Neutrophil (primary cell): ENCODE measurements around the gene GLRX3.

Experiments used
- H3K27ac ChIP-seq: fragments of 200-600 bp; sonication (generic); 2 replicates; pipeline ENCODE4 v1.5.1; 2016; ENCODE audit warnings: mild to moderate bottlenecking, moderate library complexity
- H3K27me3 ChIP-seq: fragments of 200-600 bp; sonication (generic); 2 replicates; pipeline ENCODE4 v1.6.0; 2016; ENCODE audit warnings: mild to moderate bottlenecking
- H3K36me3 ChIP-seq: fragments of 200-600 bp; sonication (generic); 2 replicates; pipeline ENCODE4 v1.5.1; 2017
- H3K4me1 ChIP-seq, 2 experiments: fragments of 200-600 bp in 1 of 2; sonication (generic) in 1 of 2; 1 replicate in 1 of 2; 2 replicates in 1 of 2; pipeline versions ENCODE4 v1.5.1 to v1.6.1; 2013 to 2016; ENCODE audit warnings: low read depth in 1 of 2, low read length in 1 of 2, mild to moderate bottlenecking in 1 of 2, moderate library complexity in 1 of 2; ENCODE audit not compliant: control insufficient read depth in 1 of 2, insufficient read depth in 1 of 2
- H3K4me3 ChIP-seq, 2 experiments: fragments of 200-600 bp in 1 of 2; sonication (generic) in 1 of 2; 1 replicate in 1 of 2; 2 replicates in 1 of 2; pipeline ENCODE4 v1.5.1; 2013 to 2016; ENCODE audit warnings: low read depth in 1 of 2, low read length in 1 of 2, mild to moderate bottlenecking in 1 of 2, moderate library complexity in 1 of 2
- H3K9me3 ChIP-seq: fragments of 200-600 bp; sonication (generic); 2 replicates; pipeline ENCODE4 v1.5.1; 2016
- CTCF ChIP-seq: fragments of 200-600 bp; sonication (generic); IDR thresholded peaks from 2 replicates; pipeline ENCODE4 v1.5.1; 2016; ENCODE audit warnings: antibody characterized with exemption

GLRX3 gene

DNA sequence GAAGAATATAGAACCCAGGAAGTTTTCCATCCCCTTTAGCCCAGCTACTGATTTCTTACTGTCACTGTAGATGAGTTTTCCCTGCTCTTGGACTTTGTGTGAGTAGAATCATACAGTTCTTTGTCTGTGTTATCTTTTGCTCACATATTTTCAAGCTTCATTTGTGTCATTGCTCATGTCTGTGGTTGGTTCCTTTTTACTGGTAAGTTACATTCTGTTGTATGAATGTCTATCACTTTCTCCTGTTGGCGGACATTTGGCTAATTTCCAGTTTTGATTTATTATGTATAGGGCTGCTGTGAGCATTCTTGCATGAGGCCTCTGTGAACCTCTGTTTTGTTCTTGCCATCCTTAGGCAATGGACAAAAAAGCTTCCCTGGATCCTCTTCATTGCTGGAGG, 5.3 kb downstream of the GLRX3 start:
- H3K4me1 ChIP-seq, result peaks cover 10 to 12% of the 10 kb centered on the region in 2 experiments
- no peak overlapping the region for H3K27ac ChIP-seq
- peaks cover 5% of the 10 kb centered on the region for H3K27me3 ChIP-seq
- TF ChIP-seq CTCF, result no peak
- H3K36me3 ChIP-seq, result peaks cover 8% of the 10 kb centered on the region
- H3K9me3 ChIP-seq, result no peaks in the 10 kb centered on the region
- no peak overlapping the region for H3K4me3 ChIP-seq

DNA sequence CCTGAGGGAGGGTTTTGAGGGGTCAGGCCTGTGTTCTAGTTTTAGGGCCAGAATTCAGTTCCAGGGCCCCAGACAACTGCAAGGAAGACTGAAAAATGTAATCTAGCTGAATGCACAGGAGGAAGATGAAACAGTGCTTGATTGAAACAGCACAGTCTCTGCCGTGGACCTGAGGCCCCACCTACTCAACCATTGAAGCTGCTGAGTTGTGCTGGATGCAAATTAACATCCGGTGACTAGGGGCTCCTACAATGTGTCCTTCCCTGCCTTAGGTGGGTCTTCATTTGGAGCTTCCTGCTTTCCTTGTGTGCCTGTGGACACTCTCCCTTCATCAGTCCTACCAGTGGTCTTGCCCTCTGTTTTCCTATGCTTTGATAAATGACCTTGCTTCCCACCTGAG, 5.7 kb downstream of the GLRX3 start:
- H3K27me3 ChIP-seq, result peaks cover 5% of the 10 kb centered on the region
- no peak overlapping the region for H3K4me3 ChIP-seq
- no peak for TF ChIP-seq CTCF
- H3K27ac ChIP-seq, result no peak overlapping the region
- H3K4me1 ChIP-seq, result peaks cover 7 to 8% of the 10 kb centered on the region in 2 experiments
- no peaks in the 10 kb centered on the region for H3K9me3 ChIP-seq
- H3K36me3 ChIP-seq, result peaks cover 12% of the 10 kb centered on the region

GRCh38 chr10:130146042-130146441, 9.9 kb downstream of the GLRX3 start:
- Histone ChIP-seq H3K4me1 (no peaks in the 10 kb centered on the region), H3K4me3 (no peak overlapping the region), H3K36me3 (peaks cover 19% of the 10 kb centered on the region)

DNA sequence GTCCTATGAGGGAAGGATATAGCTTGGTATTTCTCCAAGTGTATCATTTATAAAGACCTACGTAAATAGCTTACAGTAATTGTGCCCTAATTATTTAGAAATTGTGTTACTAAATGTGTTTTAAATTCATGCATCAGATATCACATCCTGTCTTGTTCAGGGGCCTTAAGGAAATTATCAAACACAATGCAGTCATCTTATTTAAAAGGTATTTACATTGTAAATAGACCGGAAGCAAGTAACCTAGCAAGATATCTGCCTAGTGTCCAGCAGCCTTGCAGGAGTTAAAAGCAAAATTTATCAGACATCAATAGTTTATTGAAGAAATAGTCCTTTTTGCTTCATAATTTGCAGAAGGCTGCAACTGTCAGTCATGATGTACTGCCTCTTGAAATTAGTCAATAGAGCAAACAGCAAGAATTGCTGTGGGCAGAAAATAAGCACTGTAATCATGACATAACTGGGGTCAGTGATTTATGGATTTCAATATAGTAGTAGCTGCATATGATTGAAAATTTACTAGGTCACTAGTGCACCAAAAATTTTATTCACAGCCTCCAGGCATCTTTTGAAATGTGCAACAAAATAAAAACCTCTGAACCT, 23.1 kb downstream of the GLRX3 start:
- TF ChIP-seq CTCF, result no peak
- H3K4me3 ChIP-seq, result no peak overlapping the region
- H3K36me3 ChIP-seq, result peaks cover 38% of the 10 kb centered on the region
- H3K9me3 ChIP-seq, result no peaks in the 10 kb centered on the region
- no peaks in the 10 kb centered on the region for H3K4me1 ChIP-seq
- no peaks in the 10 kb centered on the region for H3K27me3 ChIP-seq
- no peak overlapping the region for H3K27ac ChIP-seq

More at GRCh38 chr10:130146042-130146441, 9.9 kb downstream of the GLRX3 start:
- Histone ChIP-seq H3K27me3 (no peaks in the 10 kb centered on the region), H3K9me3 (no peaks in the 10 kb centered on the region), H3K27ac (no peak overlapping the region)
- no peak for TF ChIP-seq CTCF

DNA sequence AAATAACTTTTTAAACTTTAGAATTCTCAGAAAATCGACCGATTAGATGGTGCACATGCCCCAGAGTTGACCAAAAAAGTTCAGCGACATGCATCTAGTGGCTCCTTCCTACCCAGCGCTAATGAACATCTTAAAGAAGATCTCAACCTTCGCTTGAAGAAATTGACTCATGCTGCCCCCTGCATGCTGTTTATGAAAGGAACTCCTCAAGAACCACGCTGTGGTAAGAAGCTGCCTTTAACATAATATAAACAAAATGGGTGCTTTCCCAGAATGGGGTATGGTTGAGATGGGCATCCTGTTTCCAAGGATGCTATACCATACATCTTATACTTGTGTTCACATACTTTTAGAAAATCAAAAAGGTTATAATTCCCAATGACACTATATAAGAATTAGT, 24.6 kb downstream of the GLRX3 start:
- Histone ChIP-seq H3K27me3 (no peaks in the 10 kb centered on the region), H3K9me3 (no peaks in the 10 kb centered on the region), H3K27ac (no peak overlapping the region), H3K36me3 (peaks cover 40% of the 10 kb centered on the region), H3K4me1 (no peaks in the 10 kb centered on the region), H3K4me3 (no peak overlapping the region)
- TF ChIP-seq CTCF, result no peak
